BJ (cell line): ENCODE measurements around the gene SNU13. TPM values are rescaled to one million over a fixed set of nuclear protein-coding genes. Genes with fewer than 3 reads are reported as not detected.
"Not testable (repeated sequence)": the region's sequence is repeated elsewhere in the genome, so short reads cannot be mapped to it uniquely, and the experiment has no call there.

Source experiments
- CTCF ChIA-PET: fragments of 350-600 bp; formaldehyde crosslinking; extraction: SDS; loops from one replicate; lab custom pipeline; 2021; ENCODE audit warnings: antibody characterized with exemption, inconsistent platforms; lab: Yijun Ruan, JAX
- POLR2A ChIA-PET: fragments of 300-600 bp; sonication (Branson Sonifier 250); formaldehyde crosslinking; extraction: SDS; loops from one replicate; lab custom pipeline; 2021; ENCODE audit warnings: antibody characterized with exemption; lab: Charles Lee
- DNase-seq: peaks from one replicate; pipeline ENCODE4 v3.0.0-alpha.2; 2011; ENCODE audit warnings: low read depth
- H3K27me3 ChIP-seq: 2 replicates; pipeline ENCODE4 v1.6.0; 2011; ENCODE audit warnings: low read length; ENCODE audit not compliant: control insufficient read depth, insufficient read depth
- H3K36me3 ChIP-seq: 2 replicates; pipeline ENCODE4 v1.5.1; 2011; ENCODE audit warnings: low read length; ENCODE audit not compliant: control insufficient read depth, insufficient read depth
- H3K4me3 ChIP-seq: 2 replicates; pipeline ENCODE4 v1.5.1; 2011; ENCODE audit warnings: low read depth, mild to moderate bottlenecking, control low read depth, low read length
- CTCF ChIP-seq: IDR thresholded peaks from 2 replicates; pipeline ENCODE4 v1.5.1; 2011; ENCODE audit warnings: low read depth, mild to moderate bottlenecking, control low read depth, inconsistent platforms, low read length, moderate library complexity; ENCODE audit not compliant: insufficient read depth
- polyA plus RNA-seq: library from polyadenylated mRNA; depleted of rRNA; stranded (reverse); fragments of >200 nt; gene quantifications from 2 replicates; pipeline ENCODE4 v1.2.3, GENCODE V29; 2011

Gene SNU13
- polyA plus RNA-seq, 1 experiment, result 327 TPM

GRCh38 chr22:41668971-41669911, 19.4 kb downstream of the SNU13 start:
- H3K36me3 ChIP-seq, result peaks cover 7% of the 10 kb centered on the region
- no peak for TF ChIP-seq CTCF
- no peaks in the 10 kb centered on the region for H3K27me3 ChIP-seq
- ChIA-PET POLR2A (no interaction called here), CTCF (interaction anchor here (0.8 to 1.0 kb wide), 2 partner anchors 9 to 28 kb away, joined by 4 read pairs; no protein-coding TSS in a partner anchor)
- DNase-seq, result peak; percentile 65
- H3K4me3 ChIP-seq, result no peak overlapping the region

- H3K4me3 ChIP-seq, result no peak overlapping the region
- H3K27me3 ChIP-seq, result no peaks in the 10 kb centered on the region
- no peak for TF ChIP-seq CTCF
- peaks cover 18% of the 10 kb centered on the region for H3K36me3 ChIP-seq
- ChIA-PET CTCF (interaction anchor here (1.2 to 5.0 kb wide), 4 partner anchors 11 to 275 kb away, joined by 3 to 47 read pairs (median 24); no protein-coding TSS in a partner anchor), POLR2A (no interaction called here)
- DNase-seq, result no peak
These were observed 23.7 kb downstream of the SNU13 start for GRCh38 chr22:41664951-41665350.

GRCh38 chr22:41664490-41664889, 24.2 kb downstream of the SNU13 start:
- Histone ChIP-seq H3K27me3 (no peaks in the 10 kb centered on the region), H3K4me3 (no peak overlapping the region), H3K36me3 (peaks cover 20% of the 10 kb centered on the region)
- no peak for TF ChIP-seq CTCF
- ChIA-PET CTCF (interaction anchor here (0.6 to 5.0 kb wide), 4 partner anchors 10 to 51 kb away, joined by 3 to 47 read pairs (median 15); no protein-coding TSS in a partner anchor), POLR2A (no interaction called here)
- no peak for DNase-seq

GRCh38 chr22:41663594-41663993, 25.1 kb downstream of the SNU13 start:
- POLR2A ChIA-PET, H3K4me3 ChIP-seq, DNase-seq, H3K27me3 ChIP-seq: not testable (repeated sequence)
- CTCF ChIA-PET, result interaction anchor here (1.7 to 5.0 kb wide), 2 partner anchors 9 to 25 kb away, joined by 5 to 47 read pairs; partner anchors contain the start of gene SNU13
- peaks cover 21% of the 10 kb centered on the region for H3K36me3 ChIP-seq

- ChIA-PET CTCF (interaction anchor here (2.0 kb wide), 1 partner anchor 35 kb away, joined by 8 read pairs; no protein-coding TSS in a partner anchor), POLR2A (no interaction called here)
- H3K27me3 ChIP-seq, result no peaks in the 10 kb centered on the region
- TF ChIP-seq CTCF, result no peak
- peaks cover 27% of the 10 kb centered on the region for H3K36me3 ChIP-seq
- no peak overlapping the region for H3K4me3 ChIP-seq
- no peak for DNase-seq
These were observed 27.0 kb downstream of the SNU13 start for GRCh38 chr22:41661713-41662112.
